Activated CD8-positive, alpha-beta memory T cell treated with anti-CD3 and anti-CD28 coated beads, Interleukin-2, amount 10 ng/mL, durations not matched to agents 7 days and 5 days (primary cell): Measurements from ENCODE around the gene PTH. TPM values are rescaled to one million over a fixed set of nuclear protein-coding genes. Genes with fewer than 3 reads are reported as not detected.

Experiments
- total RNA-seq, 2 experiments: library from RNA; stranded (reverse); gene quantifications; one replicate each; pipeline ENCODE4 v1.2.3, GENCODE V29; 2021

Gene PTH
- total RNA-seq, 2 experiments from 2014 or later, result not detected

Other genes starting within 250 kb of the PTH start
- gene BMAL1, start 218.2 kb downstream of the PTH start, total RNA-seq, result 10 to 100 TPM; 56.8 to 81.8 TPM
- gene BTBD10, start 32.8 kb downstream of the PTH start, total RNA-seq, result 10 to 100 TPM; 19.5 to 23.9 TPM
- gene FAR1, start 172.7 kb upstream of the PTH start, total RNA-seq, result 10 to 100 TPM; 56.9 to 57.0 TPM